Loucy (cell line): ENCODE data around the gene PTK6.

Source experiments
- H2AFZ ChIP-seq: fragments of 200-600 bp; sonication (generic); 2 replicates; pipeline ENCODE4 v1.6.0; 2016; ENCODE audit warnings: antibody characterized with exemption, mild to moderate bottlenecking, low read length, moderate library complexity
- H3F3A ChIP-seq: fragments of 200-600 bp; 2 replicates; pipeline ENCODE4 v1.6.0; 2016; ENCODE audit warnings: antibody characterized with exemption, low read depth, mild to moderate bottlenecking
- H3K27me3 ChIP-seq: fragments of 200-600 bp; sonication (generic); 2 replicates; pipeline ENCODE4 v1.6.1; 2014; ENCODE audit warnings: low read length, mild to moderate bottlenecking; ENCODE audit not compliant: insufficient read depth, poor library complexity, severe bottlenecking
- H3K36me3 ChIP-seq: fragments of 200-600 bp; sonication (generic); 2 replicates; pipeline ENCODE4 v1.6.1; 2016; ENCODE audit warnings: low read length; ENCODE audit not compliant: insufficient read depth
- H3K4me1 ChIP-seq: fragments of 200-600 bp; sonication (generic); 2 replicates; pipeline ENCODE4 v1.5.1; 2014; ENCODE audit warnings: low read length, mild to moderate bottlenecking; ENCODE audit not compliant: insufficient read depth, poor library complexity, severe bottlenecking
- H3K4me2 ChIP-seq: fragments of 200-600 bp; sonication (generic); 2 replicates; pipeline ENCODE4 v1.6.0; 2014; ENCODE audit warnings: antibody characterized with exemption, low read length, low read depth, mild to moderate bottlenecking; ENCODE audit not compliant: poor library complexity, severe bottlenecking
- H3K4me3 ChIP-seq: fragments of 200-600 bp; sonication (generic); 2 replicates; pipeline ENCODE4 v1.5.1; 2014; ENCODE audit warnings: low read length, mild to moderate bottlenecking, mixed read lengths; ENCODE audit not compliant: poor library complexity, severe bottlenecking
- H3K79me2 ChIP-seq: fragments of 200-600 bp; sonication (generic); 2 replicates; pipeline ENCODE4 v1.6.1; 2014; ENCODE audit warnings: low read length; ENCODE audit not compliant: insufficient read depth
- H3K9ac ChIP-seq: fragments of 200-600 bp; sonication (generic); 2 replicates; pipeline ENCODE4 v1.6.0; 2014; ENCODE audit warnings: mild to moderate bottlenecking, low read depth, low read length, moderate library complexity; ENCODE audit not compliant: poor library complexity, severe bottlenecking
- H3K9me2 ChIP-seq: fragments of 200-600 bp; sonication (generic); replicated peaks from 2 replicates; pipeline ENCODE4 v1.6.1; 2016; ENCODE audit warnings: low read depth, low read length, mixed read lengths
- H3K9me3 ChIP-seq: fragments of 200-600 bp; sonication (generic); 2 replicates; pipeline ENCODE4 v1.6.1; 2014; ENCODE audit warnings: mild to moderate bottlenecking, antibody characterized with exemption, low read length, low read depth; ENCODE audit not compliant: insufficient read depth
- H4K20me1 ChIP-seq: fragments of 200-600 bp; sonication (generic); 2 replicates; pipeline ENCODE4 v1.6.0; 2014; ENCODE audit warnings: antibody characterized with exemption, low read length, mild to moderate bottlenecking; ENCODE audit not compliant: insufficient read depth, poor library complexity, severe bottlenecking
- CTCF ChIP-seq: fragments of 200-600 bp; sonication (generic); conservative IDR thresholded peaks from 2 replicates; pipeline ENCODE4 v1.5.1; 2014; ENCODE audit warnings: mild to moderate bottlenecking, antibody characterized with exemption, low read length
- EZH2phosphoT487 ChIP-seq: fragments of 200-600 bp; IDR thresholded peaks from 2 replicates; pipeline ENCODE4 v1.6.1; 2018; ENCODE audit warnings: antibody characterized with exemption, mild to moderate bottlenecking, moderate library complexity, borderline replicate concordance

Gene PTK6

GRCh38 chr20:63565699-63566335 lies 28.6 kb upstream of the PTK6 start:
- H3K36me3 ChIP-seq = no peaks in the 10 kb centered on the region
- no peaks in the 10 kb centered on the region for H3K9me2 ChIP-seq
- H3K9ac ChIP-seq = no peak overlapping the region
- no peak overlapping the region for H3K4me2 ChIP-seq
- peaks cover 21% of the 10 kb centered on the region for H3K4me1 ChIP-seq
- no peak for TF ChIP-seq EZH2phosphoT487
- TF ChIP-seq CTCF = no peak
- no peak overlapping the region for H3K4me3 ChIP-seq
- H3K27me3 ChIP-seq = peaks cover 4% of the 10 kb centered on the region
- no peaks in the 10 kb centered on the region for H3K79me2 ChIP-seq
- peaks cover 13% of the 10 kb centered on the region for H4K20me1 ChIP-seq
- H3K9me3 ChIP-seq = no peaks in the 10 kb centered on the region
- H2AFZ ChIP-seq = no peak overlapping the region
- H3F3A ChIP-seq = no peaks in the 10 kb centered on the region

- TF ChIP-seq EZH2phosphoT487 (no peak), CTCF (no peak)
- H2AFZ ChIP-seq = no peak overlapping the region
- H3K9me2 ChIP-seq = no peaks in the 10 kb centered on the region
- H3K27me3 ChIP-seq = peaks cover 4% of the 10 kb centered on the region
- H3K79me2 ChIP-seq = no peaks in the 10 kb centered on the region
- no peaks in the 10 kb centered on the region for H3K9me3 ChIP-seq
- no peaks in the 10 kb centered on the region for H3K36me3 ChIP-seq
- peaks cover 13% of the 10 kb centered on the region for H4K20me1 ChIP-seq
- no peak overlapping the region for H3K4me2 ChIP-seq
- peaks cover 21% of the 10 kb centered on the region for H3K4me1 ChIP-seq
- H3K9ac ChIP-seq = no peak overlapping the region
- H3F3A ChIP-seq = no peaks in the 10 kb centered on the region
- no peak overlapping the region for H3K4me3 ChIP-seq
Observed at GRCh38 chr20:63565021-63565698, 28.0 kb upstream of the PTK6 start.

GRCh38 chr20:63564036-63564810 lies 27.0 kb upstream of the PTK6 start:
- H3K4me1 ChIP-seq = peaks cover 19% of the 10 kb centered on the region
- no peaks in the 10 kb centered on the region for H3K36me3 ChIP-seq
- H3K4me3 ChIP-seq = no peak overlapping the region
- no peaks in the 10 kb centered on the region for H3K79me2 ChIP-seq
- H3K4me2 ChIP-seq = no peak overlapping the region
- H3K9me3 ChIP-seq = no peaks in the 10 kb centered on the region
- no peak overlapping the region for H3K9ac ChIP-seq
- TF ChIP-seq EZH2phosphoT487 = no peak
- no peak for TF ChIP-seq CTCF
- no peaks in the 10 kb centered on the region for H3F3A ChIP-seq
- no peaks in the 10 kb centered on the region for H3K9me2 ChIP-seq
- no peaks in the 10 kb centered on the region for H3K27me3 ChIP-seq
- H4K20me1 ChIP-seq = peaks cover 11% of the 10 kb centered on the region
- H2AFZ ChIP-seq = no peak overlapping the region
